Measurements from ENCODE around the gene BPHL.

DNA sequence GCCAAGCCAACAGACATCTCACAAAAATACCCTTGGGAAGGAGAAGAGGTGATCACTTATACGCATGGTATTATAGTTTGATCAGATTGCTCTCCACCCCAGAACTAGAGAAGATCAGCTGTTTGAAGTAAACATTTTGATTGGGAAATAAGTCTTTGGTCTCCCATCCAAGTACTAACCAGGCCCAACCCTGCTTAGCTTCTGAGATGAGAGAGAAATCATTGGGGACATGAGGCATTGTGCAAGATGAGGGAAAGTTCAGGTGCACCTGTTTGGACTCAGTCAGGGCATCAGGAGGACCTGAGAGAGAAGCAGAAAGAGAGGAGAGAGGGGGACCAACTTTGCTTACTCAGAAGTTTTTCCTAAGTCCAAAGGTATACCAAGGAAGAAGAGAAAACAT lies 38.8 kb upstream of the BPHL start:
- TF ChIP-seq POLR2A (IDR thresholded peaks at IDR 0.05; ENCODE audit: low read depth, low read length): no peak
- TF ChIP-seq POLR2AphosphoS5 (IDR thresholded peaks at IDR 0.05; ENCODE audit: low read depth, low read length): no peak
- TF ChIP-seq TAF1 (IDR thresholded peaks at IDR 0.05; ENCODE audit: low read depth, low read length): no peak
